Stimulated activated CD8-positive, alpha-beta memory T cell treated with anti-CD3 and anti-CD28 coated beads, Interleukin-12 subunit alpha, Interleukin-12 subunit beta, amount 100 ng/mL, for 24 hours (primary cell): ENCODE results near the gene NCBP1.
"Not testable (repeated sequence)": the region's sequence is repeated elsewhere in the genome, so short reads cannot be mapped to it uniquely, and the experiment has no call there.

ENCODE experiments used
- DNase-seq: peaks from one replicate; pipeline ENCODE4 v3.0.0-alpha.2; 2020; ENCODE audit errors: extremely low read depth

The NCBP1 gene, protein sequence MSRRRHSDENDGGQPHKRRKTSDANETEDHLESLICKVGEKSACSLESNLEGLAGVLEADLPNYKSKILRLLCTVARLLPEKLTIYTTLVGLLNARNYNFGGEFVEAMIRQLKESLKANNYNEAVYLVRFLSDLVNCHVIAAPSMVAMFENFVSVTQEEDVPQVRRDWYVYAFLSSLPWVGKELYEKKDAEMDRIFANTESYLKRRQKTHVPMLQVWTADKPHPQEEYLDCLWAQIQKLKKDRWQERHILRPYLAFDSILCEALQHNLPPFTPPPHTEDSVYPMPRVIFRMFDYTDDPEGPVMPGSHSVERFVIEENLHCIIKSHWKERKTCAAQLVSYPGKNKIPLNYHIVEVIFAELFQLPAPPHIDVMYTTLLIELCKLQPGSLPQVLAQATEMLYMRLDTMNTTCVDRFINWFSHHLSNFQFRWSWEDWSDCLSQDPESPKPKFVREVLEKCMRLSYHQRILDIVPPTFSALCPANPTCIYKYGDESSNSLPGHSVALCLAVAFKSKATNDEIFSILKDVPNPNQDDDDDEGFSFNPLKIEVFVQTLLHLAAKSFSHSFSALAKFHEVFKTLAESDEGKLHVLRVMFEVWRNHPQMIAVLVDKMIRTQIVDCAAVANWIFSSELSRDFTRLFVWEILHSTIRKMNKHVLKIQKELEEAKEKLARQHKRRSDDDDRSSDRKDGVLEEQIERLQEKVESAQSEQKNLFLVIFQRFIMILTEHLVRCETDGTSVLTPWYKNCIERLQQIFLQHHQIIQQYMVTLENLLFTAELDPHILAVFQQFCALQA

GRCh38 chr9:97632985-97633858 lies at the start of gene NCBP1, which contains the start of gene TSTD2:
Gene NCBP1, plus strand, starts transcription at chr9:97633821. Its CDS starts 61 bp downstream, at chr9:97633882.
Gene TSTD2, minus strand, starts transcription at chr9:97633368. Its CDS starts 5,806 bp downstream, at chr9:97627562.
- peak; percentile 91 for DNase-seq

- not testable (repeated sequence) for DNase-seq
Observed at GRCh38 chr9:97584778-97585177, 48.8 kb upstream of the NCBP1 start.

DNA sequence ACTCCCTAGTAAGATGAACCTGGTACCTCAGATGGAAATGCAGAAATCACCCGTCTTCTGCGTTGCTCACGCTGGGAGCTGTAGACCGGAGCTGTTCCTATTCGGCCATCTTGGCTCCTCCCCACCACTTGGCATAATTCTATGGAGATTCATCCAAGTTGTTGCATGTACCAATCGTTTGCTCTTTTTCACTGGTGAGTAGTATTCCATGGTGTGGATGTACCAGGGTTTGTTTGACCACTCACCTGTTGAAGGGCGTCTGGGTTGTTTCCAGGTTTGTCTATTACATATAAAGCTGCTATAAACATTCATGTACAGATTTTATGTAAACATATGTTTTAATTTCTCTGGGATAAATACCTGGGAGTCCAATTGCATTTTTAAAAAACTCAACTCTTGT lies 46.7 kb upstream of the NCBP1 start:
- not testable (repeated sequence) for DNase-seq

GRCh38 chr9:97591535-97591934 lies 42.1 kb upstream of the NCBP1 start:
- no peak for DNase-seq

DNA sequence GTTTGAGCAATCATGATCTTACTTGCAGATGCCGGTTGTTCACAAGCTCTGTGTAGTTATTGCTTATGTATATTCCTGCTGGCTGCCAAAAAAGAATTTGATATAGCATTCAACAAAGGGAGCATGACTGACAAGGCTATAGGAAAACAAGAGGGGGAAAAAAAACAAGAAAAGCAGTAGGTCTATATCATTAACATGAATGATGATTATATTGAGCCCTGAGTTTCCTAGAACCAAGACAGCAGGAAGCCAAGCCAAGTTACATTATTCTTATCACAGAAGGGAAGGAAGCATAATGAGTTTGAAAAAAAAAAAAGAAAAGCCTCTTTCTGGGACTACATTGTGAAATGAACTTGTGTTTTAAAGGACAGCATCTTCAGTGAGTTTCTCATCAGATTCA lies 41.5 kb upstream of the NCBP1 start:
- no peak for DNase-seq

GRCh38 chr9:97593960-97594359 lies 39.7 kb upstream of the NCBP1 start:
- DNase-seq, result no peak

DNA sequence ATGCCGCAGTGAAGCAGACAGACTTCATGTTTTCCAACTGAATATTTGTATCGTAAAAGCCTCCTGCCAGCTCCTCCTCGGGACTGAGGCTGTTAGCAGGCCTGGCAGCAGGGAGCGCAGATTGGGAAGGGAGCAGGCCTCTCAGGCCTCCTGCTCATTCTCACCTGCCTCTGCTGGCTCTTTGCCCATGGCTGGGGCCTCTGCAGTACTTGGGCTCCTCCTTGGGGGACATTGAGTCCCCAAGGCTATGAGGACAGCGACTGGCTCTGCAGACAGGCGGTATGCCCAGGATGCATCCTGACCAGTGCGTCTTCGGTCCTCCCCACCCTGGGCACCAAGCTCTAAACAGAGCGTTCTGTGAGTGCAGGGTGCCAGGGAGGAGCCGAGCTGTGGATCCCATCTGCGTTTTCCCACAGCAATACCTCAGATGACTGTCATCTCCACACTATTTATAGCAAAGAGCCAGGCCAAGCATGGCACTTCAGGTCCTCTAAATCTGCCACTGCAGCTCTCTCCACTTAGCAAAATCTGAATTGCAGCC lies 39.2 kb upstream of the NCBP1 start:
- no peak for DNase-seq

DNA sequence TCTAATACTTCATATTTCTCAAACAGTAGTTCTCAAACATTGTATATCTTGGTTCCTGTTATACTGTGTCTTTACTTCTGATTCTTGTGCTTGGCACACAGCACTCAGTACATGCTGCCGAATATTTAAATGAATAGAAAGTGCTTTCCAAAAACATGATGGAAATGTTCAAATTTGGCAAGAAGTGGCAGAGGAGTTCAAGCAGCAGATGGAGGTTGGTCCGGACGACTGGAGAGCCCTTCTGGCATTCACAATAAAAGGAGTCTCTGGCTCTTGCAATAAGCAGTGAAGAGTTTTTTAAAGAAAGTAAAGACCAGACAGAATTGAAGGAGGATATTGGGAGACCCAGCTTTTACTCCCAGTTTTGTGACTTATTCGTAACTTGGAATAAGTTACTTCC lies 36.7 kb upstream of the NCBP1 start:
- DNase-seq, result no peak

DNA sequence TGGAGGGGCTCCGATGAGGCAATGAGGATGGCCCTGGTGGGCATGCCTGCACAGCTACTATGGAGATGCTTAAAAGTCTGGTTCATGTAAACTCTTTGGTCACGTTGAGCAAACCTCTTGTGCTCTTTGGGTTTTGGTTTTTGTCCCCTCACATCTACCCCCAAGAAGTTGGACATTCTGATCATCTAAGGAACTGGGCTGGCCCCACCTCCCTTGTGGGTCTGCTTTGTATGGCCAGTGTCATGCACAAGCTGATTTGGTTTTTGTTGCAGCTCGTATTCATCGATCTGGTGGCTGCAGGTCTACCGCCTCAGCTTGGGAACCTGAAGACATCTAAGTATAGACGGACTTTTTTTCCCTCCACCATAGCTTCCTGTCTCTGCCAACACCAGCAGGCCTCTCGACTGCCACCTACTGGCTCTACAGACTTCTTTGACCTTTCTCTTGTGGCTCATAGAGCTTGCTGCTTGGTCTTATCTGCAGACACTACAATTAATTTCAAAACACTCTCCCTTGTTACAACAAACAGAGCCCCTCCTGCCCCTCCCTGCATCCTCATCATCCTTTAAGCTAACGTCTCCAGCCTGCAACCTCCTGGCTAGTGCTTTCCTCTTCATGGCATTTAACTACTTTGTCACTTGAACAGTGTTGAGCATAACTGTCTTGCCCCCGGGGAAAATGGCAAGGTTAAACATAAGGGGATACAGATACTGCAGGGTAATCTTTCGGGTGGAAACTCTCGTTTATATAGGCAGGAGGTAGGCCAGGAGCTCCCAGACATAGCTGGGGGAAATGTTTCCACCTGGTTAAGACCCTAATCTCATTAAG lies 34.9 kb upstream of the NCBP1 start:
- peak; percentile 20 for DNase-seq

- no peak for DNase-seq
Observed at GRCh38 chr9:97599314-97599846, 34.2 kb upstream of the NCBP1 start.

DNA sequence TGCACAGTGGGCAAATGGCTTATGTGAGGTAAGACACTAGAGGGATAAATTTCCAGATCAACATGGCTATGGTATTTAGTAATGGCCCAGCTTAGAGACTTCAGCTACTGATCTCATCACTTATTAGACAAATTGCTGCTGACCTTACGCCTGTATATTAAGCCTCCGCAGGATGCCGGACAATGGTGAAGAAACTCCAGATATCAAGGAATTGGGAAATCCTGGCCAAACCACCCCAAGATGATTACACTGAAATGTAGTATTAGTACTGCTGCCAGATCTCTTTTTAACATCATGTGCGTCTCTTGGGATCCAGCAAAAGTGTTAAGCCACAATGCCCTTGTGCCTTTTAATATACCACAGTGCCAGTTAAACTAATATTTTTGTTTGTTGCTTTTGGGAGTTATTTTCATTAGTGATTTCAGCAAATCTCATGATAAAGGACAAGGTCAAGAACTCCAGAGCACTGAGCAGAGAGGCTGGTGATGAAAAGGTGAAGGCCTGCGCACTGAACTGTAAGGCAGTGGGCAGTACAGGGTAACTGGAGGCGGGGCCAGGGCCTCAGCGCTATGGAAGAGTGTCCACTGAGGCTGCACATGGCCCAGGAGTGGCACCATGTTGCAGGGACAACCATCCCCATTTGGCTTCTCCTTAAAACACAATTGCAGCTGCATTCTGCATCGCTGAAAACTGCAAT lies 32.9 kb upstream of the NCBP1 start:
- DNase-seq, result no peak

GRCh38 chr9:97601228-97601898 lies 32.3 kb upstream of the NCBP1 start:
- no peak for DNase-seq

DNA sequence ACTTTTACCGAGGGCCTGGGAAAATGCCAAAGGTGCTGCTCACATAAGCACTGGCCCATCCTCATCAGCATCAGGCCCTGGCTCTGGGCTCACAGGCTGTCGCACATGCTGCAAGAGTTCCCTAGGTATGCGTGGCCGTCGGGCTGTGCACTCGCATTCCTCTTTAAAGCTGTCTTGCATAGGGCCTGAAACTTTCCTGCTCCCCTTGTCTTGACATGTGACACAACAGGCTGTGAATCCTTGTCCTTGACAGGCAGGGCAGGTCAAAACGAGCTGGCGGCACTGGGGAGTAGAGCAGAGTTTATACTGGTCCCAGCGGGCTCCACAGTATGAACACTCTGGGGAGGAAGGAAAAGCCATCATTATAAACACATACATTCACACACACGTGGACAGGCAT lies 31.2 kb upstream of the NCBP1 start:
- no peak for DNase-seq

- DNase-seq, result no peak
Observed at GRCh38 chr9:97604901-97605645, 28.5 kb upstream of the NCBP1 start.

DNA sequence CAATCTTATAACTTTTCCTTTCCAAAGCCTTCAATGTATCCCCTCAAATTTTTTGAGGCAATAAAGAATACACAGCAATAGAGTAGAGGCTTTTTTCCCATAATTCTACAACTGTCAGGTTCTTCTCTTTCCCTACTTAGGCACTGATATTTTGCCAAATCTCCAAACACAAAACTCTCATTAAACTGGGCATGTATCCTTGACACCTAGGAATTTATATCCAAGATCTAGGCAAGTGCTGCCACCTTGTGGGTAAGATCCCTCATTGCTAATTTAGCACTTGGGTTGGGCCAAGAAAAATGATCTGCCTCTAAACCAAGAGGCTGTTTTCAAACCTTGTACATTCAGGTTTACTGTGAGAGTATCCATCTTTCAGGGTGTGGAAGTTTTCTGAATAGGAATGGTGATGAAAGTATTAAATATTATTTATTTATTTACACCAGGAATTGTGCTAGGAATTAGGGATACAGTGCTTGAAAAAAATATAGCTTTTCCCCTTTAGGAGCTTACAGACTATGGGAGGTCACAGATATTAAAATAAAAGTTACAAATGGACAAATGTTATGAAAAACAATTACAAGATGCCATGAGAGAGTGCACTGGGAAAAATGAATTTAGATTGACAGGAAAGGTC lies 18.1 kb upstream of the NCBP1 start:
- no peak for DNase-seq

GRCh38 chr9:97617939-97618416 lies 15.6 kb upstream of the NCBP1 start:
- no peak for DNase-seq

- DNase-seq, result not testable (repeated sequence)
Observed at GRCh38 chr9:97620063-97620462, 13.6 kb upstream of the NCBP1 start.

DNA sequence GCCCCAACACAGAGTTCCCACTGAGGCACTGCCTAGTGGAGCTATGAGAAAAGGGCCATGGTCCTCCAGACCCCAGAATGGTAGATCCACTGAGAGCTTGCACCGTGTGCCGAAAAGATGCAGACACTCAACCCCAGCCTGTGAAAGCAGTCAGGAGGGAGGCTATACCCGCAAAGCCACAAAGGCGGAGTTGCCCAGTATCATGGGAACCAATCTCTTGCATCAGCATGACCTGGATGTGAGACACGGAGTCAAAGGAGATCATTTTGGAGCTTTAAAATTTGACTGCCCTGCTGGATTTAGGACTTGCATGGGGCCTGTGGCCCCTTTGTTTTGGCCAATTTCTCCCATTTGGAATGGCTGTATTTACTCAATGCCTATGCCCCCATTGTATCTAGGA lies 11.1 kb upstream of the NCBP1 start:
- DNase-seq, result not testable (repeated sequence)
